B cell (primary cell): ENCODE data around the gene CYTH3.

Experiments
- EZH2 ChIP-seq: IDR thresholded peaks from 2 replicates; pipeline ENCODE4 v1.6.1; 2012; ENCODE audit warnings: borderline replicate concordance, low read depth, mild to moderate bottlenecking, moderate library complexity, low read length; ENCODE audit not compliant: insufficient read depth, poor library complexity, severe bottlenecking
- TF ChIP-seq, protein P1 (sequence below): fragments of 200-600 bp; IDR thresholded peaks from one replicate; pipeline ENCODE4 v1.8.0; 2022; ENCODE audit warnings: antibody characterized with exemption, mild to moderate bottlenecking

DNA sequence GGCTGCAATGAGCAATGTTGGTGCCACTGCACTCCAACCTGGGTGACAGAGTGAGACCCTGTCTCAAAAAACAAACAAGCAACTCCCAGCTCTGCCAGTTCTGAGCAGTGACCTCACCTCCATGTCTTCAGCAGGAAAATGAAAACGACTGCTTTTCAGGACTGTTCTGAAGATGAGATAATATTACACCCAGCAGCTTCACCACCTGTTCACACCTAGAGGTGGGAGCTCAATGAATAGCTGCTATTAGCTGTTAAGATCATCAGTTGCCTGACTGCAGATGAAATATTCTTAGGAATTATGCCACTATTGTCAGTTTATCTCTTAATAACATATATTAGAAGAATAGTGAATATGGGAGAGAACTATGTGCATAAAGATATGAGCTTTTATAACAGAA is 48.4 kb upstream of the CYTH3 start:
- TF ChIP-seq, protein P1, sequence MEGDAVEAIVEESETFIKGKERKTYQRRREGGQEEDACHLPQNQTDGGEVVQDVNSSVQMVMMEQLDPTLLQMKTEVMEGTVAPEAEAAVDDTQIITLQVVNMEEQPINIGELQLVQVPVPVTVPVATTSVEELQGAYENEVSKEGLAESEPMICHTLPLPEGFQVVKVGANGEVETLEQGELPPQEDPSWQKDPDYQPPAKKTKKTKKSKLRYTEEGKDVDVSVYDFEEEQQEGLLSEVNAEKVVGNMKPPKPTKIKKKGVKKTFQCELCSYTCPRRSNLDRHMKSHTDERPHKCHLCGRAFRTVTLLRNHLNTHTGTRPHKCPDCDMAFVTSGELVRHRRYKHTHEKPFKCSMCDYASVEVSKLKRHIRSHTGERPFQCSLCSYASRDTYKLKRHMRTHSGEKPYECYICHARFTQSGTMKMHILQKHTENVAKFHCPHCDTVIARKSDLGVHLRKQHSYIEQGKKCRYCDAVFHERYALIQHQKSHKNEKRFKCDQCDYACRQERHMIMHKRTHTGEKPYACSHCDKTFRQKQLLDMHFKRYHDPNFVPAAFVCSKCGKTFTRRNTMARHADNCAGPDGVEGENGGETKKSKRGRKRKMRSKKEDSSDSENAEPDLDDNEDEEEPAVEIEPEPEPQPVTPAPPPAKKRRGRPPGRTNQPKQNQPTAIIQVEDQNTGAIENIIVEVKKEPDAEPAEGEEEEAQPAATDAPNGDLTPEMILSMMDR: no peak
- TF ChIP-seq EZH2: no peak
